CD4-positive, alpha-beta T cell treated with Interleukin-21 for 1 hour (primary cell): ENCODE measurements around the gene CAMK1D.
A peak's percentile ranks its signal among the peaks of the same experiment; 100 is the strongest.
"Not testable (repeated sequence)": the region's sequence is repeated elsewhere in the genome, so short reads cannot be mapped to it uniquely, and the experiment has no call there.

Source experiments
- DNase-seq: peaks from one replicate; pipeline ENCODE4 v3.0.0-alpha.2; 2020

CAMK1D gene

GRCh38 chr10:12431151-12432101 is 82.1 kb downstream of the CAMK1D start:
- DNase-seq: no peak

DNA sequence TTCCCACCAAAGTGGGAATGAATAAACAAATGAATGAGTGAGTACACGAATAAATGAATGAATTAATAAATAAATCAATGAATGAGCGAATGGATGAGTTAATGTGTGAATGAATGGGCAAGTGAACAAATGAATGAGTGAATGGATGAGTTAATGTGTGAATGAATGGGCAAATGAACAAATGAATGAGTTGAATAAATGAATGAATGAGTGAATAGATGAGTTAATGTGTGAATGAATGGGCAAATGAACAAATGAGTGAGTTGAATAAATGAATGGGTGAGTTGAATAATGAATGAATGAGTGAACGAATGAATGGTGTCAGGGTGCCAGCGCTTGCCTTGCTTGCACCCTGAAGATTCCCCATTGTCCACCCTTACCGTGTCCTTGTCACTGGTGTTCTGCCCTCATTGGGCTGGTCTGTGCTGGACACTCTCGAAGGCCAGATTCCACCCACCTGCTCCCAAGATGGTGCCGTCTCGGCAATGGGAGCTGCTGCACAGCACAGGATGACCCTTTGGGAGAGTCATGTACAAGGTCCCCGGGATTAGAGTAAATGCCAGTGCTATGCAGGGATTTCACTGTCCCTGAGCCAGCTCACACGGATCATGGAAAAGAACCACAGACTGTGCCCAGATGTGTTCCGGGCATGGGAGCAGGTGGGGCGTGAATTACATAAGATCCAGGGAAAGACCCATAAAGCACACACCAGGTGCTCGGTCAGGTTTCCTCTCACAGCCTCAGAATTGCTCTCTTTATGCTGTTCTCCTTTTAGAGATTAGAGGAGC is 83.2 kb downstream of the CAMK1D start:
- no peak for DNase-seq

DNA sequence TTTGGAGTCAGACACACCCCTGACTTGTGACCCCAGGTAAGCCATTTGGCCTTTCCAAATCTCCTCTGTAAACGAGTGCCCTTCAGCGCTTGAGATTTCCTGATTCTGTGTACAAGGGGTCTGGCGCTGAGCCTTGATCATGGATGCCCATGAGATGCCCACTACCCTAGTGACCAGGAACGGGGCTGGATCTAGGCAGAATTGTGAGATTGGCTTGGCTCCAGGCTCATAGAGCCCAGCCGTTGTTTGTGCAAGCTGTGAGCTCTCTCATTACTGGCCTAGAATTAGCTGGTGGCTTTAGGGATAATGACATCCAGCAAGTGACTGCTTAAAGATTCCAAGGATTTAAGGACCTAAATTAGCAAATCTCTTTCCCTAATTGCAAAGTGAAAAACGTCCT is 84.9 kb downstream of the CAMK1D start:
- DNase-seq: no peak

GRCh38 chr10:12434677-12435076 is 85.3 kb downstream of the CAMK1D start:
- DNase-seq: not testable (repeated sequence)

DNA sequence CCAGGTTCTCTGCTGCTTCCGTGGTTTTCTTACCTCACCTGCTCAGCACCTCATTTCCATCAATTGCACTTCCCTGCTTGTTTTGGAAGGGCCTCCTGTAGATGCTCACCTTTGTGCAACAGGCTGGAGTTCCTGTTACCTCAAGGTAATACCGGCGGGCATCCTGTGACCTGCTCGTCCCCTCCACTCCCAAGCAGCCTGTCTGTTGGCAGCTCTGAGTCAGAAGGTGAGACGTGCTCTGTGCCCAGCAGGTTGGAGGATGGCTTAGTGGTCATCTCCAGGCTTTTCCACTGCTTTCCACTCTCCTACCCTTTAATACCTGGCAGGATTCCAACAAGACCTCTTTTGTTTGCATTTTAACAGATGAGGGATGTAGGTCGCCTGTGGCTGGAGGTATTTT is 86.0 kb downstream of the CAMK1D start:
- DNase-seq: no peak

- no peak for DNase-seq
These were observed 89.8 kb downstream of the CAMK1D start for GRCh38 chr10:12438919-12439692.

DNA sequence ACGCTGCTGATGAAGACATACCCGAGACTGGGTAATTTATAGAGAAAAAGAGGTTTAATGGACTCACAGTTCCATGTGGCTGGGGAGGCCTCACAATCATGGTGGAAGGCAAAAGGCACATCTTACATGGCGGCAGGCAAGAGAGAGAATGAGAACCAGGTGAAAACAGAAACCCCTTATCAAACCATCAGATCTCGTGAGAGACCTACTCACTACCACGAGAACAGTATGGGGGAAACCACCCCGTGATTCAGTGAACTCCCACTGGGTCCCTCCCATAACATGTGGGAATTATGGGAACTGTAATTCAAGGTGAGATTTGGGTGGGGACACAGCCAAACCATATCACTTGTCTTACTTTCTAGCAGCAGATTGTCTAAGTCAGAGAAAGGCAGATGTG is 90.4 kb downstream of the CAMK1D start:
- DNase-seq: not testable (repeated sequence)

DNA sequence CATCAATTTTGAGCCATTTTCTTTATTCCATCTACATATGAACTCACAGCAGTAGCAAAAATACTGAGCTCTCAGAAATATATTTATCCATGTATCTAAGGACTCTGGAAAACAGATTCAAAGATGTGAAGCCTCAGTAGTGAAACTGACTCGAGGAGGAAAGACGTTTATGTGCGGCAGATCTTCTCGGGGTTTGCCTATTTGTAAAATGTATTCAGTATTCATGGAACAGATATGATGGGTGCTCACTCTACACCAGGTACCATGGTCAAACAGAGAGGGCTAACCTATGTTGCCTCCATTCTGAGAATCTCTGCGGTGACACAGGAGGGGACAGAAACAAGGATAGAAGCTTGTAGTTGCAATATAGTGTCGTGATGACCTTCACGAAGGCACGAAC is 93.7 kb downstream of the CAMK1D start:
- DNase-seq: no peak

DNA sequence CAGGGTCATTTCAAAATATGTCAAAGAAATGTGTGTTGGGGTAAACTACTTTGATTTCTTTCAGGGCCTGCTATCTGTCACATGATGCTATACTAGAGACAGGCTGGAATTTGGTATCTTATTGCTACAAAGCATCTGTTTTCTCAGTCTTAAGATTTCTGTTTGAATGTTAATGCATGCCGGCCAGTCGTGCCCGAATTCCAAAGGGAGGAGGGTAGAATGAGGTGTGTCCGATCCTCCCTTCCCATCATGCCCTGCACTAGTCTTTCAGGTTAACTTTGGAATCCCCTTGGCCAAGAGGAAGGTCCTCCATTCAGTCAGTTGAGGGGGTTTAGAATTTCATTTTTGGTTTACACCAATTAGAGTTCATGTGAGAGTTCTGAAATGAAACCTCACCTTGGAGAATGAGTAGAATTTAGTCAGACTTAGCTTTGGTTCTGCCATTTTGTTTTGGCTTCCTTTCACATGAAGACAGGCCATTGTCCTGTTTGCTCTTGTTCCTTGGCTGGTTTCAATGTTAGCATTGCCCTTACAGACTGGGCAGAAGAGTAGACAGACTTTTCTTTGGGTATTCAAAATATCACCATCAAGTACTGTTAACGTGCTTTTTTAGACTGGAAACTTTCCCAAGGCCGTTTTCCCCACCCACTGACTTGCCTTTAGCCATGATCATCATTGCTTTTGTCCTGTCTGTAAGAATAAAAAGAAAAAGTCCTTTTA is 95.8 kb downstream of the CAMK1D start:
- no peak for DNase-seq

- DNase-seq: no peak
These were observed 96.5 kb downstream of the CAMK1D start for GRCh38 chr10:12445701-12446334.

- DNase-seq: no peak
These were observed 99.0 kb downstream of the CAMK1D start for GRCh38 chr10:12448340-12448728.

DNA sequence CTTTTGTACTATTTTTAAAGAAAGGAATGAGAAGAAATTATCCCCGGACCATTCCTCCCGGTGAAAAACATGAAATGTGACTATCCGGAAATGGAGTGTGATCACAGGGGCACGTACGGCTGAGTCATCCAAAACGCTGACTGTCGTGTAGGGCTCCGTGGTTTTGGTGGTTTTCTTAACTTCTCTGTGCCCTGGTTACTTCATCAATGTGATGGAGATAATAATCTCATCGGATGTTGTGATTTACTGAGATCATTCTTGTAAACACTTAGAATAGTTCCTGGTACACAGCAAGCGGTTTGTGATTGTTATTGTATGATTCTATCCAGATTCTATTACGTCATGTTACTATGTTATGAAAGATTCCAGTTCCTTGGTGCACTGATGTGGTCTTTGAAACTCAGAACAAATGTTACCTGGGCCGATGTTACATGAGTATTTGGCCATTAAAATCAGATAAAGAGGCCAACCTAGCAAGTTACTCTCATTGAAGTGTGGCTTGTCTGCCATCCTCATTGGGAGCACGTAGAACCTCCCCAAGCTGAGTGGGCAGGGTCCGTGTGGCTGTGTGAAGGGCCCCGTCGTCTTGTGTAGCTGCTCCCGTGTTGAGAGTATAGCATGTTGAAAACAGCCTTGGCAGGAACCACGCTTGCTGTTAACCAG is 99.5 kb downstream of the CAMK1D start:
- DNase-seq: peak; percentile 89

DNA sequence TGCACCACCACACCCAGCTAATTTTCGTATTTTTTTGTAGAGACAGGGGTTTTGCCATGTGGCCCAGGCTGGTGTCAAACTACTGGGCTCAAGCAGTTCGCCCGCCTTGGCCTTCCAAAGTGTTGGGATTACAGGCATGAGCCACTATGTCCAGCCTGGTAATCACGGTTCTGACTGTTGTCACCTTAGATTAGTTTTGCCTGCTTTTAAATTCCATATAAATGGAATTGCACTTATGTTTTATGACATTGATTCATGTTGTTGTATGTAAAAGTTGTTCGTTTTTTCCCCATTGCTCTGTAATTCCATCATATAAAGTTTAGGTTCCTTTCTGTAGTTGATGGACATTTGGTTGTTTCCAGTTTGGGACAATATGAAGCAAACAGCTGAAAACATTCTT is 106.0 kb downstream of the CAMK1D start:
- no peak for DNase-seq

GRCh38 chr10:12455766-12456165 is 106.4 kb downstream of the CAMK1D start:
- DNase-seq: no peak

GRCh38 chr10:12459340-12459739 is 110.0 kb downstream of the CAMK1D start:
- no peak for DNase-seq

DNA sequence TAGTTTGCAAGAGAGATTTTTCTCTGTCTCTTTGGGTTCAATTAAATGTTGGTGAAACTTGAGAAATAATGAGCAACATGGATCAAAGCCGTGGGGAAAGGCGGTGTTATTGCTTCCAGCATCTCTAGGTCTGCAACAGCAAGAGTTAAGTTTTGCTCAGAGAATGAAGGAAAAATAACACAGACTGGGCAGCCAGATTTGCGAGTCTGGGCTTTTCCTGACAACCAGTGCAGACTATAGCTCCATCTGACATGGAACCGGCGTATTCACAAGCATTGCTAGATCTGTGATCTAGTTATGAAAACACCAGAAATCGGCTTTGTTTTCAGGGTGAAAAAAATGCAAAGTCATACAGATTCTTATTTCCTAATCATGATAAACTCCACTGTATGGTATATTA is 110.4 kb downstream of the CAMK1D start:
- DNase-seq: no peak

- DNase-seq: no peak
These were observed 114.1 kb downstream of the CAMK1D start for GRCh38 chr10:12463459-12463838.

DNA sequence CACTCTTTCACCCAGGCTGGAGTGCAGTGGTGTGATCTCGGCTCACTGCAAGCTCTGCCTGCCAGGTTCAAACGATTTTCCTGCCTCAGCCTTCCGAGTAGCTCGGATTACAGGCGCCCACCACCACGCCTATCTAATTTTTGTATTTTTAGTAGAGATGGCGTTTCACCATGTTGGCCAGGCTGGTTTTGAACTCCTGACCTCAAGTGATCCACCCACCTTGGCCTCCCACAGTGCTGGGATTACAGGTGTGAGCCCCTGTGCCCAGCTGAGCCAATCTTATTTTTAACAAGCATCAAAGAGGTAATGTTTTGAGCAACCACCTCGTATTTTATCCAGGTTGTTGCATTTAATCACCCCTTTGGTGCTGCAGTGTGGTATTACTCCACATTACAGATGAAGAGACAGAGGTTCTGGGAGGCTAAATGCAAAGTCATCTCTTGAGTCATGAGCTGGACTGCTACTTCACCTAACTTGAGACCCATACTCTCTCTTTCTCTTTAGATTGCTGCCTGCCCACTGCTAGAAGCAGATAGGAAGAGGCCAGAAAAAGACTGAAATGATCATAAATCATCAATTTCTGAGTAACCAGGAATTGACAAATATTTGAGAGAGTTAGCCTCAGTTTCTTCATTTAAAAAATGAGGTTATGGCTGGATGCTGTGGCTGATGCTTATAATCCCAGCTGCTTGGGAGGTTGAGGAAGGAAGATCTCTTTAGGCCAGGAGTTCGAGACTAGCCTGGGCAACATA is 116.2 kb downstream of the CAMK1D start:
- no peak for DNase-seq

DNA sequence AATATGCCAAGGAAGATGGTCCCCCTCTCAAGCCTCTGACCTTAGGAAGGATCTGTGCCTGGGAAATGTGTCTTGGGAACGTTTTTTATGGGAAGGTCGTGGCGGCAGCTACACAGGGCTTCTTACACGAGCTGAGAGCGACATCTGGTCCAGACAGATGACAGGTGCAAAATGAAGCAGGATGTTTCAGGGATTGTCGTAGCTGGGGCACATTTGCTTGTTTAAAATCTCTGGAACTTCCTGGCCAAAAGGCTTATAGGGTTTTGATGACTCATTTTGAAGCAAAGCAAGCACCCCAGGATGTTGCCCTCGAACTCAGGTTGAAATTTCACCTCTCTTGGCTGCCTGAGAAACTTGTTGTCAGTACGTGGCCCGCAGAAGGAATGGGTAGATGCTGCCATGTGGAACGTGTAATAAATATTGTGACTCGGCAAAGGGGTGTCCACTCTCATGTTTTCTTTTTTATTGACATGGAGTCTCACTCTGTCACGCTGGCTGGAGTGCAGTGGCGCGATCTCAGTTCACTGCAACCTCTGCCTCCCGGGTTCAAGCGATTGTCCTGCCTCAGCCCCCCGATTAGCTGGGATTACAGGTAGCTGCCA is 117.5 kb downstream of the CAMK1D start:
- no peak for DNase-seq

DNA sequence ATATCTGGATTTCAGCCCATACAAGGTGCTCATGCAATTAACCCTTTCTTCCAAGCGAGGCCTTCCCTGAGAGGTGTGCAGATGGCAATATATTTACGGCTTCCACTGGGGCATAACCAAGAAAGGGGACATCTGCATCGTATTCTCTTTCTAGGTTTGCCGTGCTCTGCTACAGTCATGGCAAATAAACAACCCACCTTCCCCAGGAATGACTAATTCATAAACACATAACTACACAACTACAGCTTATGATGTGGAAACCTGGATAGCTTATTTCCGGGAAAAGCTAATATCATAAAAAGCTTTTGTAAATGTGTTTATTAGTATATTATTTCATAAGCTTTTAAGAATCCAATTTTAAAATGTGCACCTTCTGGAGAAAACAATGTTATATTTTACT is 120.0 kb downstream of the CAMK1D start:
- no peak for DNase-seq
